Thyroid gland (tissue), 4 donors: ENCODE data around the gene ARID3A.

Experiments
- POLR2A ChIP-seq, 2 donors: fragments of 450-650 bp; IDR thresholded peaks; one replicate each; pipeline ENCODE4 v1.6.1; 2017; ENCODE audit warnings: antibody characterized with exemption in 2 of 2, mild to moderate bottlenecking in 2 of 2, moderate library complexity in 1 of 2
- TF ChIP-seq, protein P1 (sequence below), 6 experiments: fragments of 200-600 bp in 3 of 6; fragments of 450-650 bp in 3 of 6; sonication (generic) in 3 of 6; IDR thresholded peaks; one replicate each; pipeline ENCODE4 v1.5.1; 2016 to 2019; ENCODE audit warnings: antibody characterized with exemption in 6 of 6, mild to moderate bottlenecking in 2 of 6, inconsistent platforms in 1 of 6, moderate library complexity in 1 of 6

GRCh38 chr19:896999-897398, 28.8 kb upstream of the ARID3A start:
- TF ChIP-seq, protein P1, sequence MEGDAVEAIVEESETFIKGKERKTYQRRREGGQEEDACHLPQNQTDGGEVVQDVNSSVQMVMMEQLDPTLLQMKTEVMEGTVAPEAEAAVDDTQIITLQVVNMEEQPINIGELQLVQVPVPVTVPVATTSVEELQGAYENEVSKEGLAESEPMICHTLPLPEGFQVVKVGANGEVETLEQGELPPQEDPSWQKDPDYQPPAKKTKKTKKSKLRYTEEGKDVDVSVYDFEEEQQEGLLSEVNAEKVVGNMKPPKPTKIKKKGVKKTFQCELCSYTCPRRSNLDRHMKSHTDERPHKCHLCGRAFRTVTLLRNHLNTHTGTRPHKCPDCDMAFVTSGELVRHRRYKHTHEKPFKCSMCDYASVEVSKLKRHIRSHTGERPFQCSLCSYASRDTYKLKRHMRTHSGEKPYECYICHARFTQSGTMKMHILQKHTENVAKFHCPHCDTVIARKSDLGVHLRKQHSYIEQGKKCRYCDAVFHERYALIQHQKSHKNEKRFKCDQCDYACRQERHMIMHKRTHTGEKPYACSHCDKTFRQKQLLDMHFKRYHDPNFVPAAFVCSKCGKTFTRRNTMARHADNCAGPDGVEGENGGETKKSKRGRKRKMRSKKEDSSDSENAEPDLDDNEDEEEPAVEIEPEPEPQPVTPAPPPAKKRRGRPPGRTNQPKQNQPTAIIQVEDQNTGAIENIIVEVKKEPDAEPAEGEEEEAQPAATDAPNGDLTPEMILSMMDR (IDR thresholded peaks at IDR 0.05): no peak
- no peak for TF ChIP-seq POLR2A (IDR thresholded peaks at IDR 0.05)
